Heart right ventricle (tissue), 16 donors: Measurements from ENCODE around the gene ZNF726. TPM values are rescaled to one million over a fixed set of nuclear protein-coding genes. Genes with fewer than 3 reads are reported as not detected.

Experiments
- ATAC-seq, 8 donors: fragments of 200-7000 bp; cut with Tn5 transposase; one replicate each; pipeline ENCODE4 v1.9.1; 2020; ENCODE audit warnings: mild to moderate bottlenecking in 8 of 8, moderate library complexity in 8 of 8, moderate number of reproducible peaks in 1 of 8
- DNase-seq, 2 donors: peaks; one replicate each; pipeline ENCODE4 v3.0.0-alpha.2; 2020
- H3K27ac ChIP-seq, 10 donors: fragments of 200-600 bp; sonication (generic) in 2 of 10; one replicate each; pipeline versions ENCODE4 v1.5.0 to v1.8.0; 2020 to 2022; ENCODE audit warnings: mild to moderate bottlenecking in 3 of 10
- H3K27me3 ChIP-seq, 7 donors: fragments of 200-600 bp; one replicate each; pipeline ENCODE4 v1.8.0; 2021 to 2022; ENCODE audit warnings: mild to moderate bottlenecking in 2 of 7
- H3K36me3 ChIP-seq, 9 donors: fragments of 200-600 bp; sonication (generic) in 1 of 9; one replicate each; pipeline versions ENCODE4 v1.5.0 to v1.8.0; 2020 to 2022; ENCODE audit warnings: mild to moderate bottlenecking in 2 of 9
- H3K4me1 ChIP-seq, 9 donors: fragments of 200-600 bp; sonication (generic) in 1 of 9; one replicate each; pipeline versions ENCODE4 v1.5.0 to v1.8.0; 2020 to 2022; ENCODE audit warnings: mild to moderate bottlenecking in 4 of 9
- H3K4me3 ChIP-seq, 10 donors: fragments of 200-600 bp; sonication (generic) in 2 of 10; one replicate each; pipeline versions ENCODE4 v1.5.0 to v1.8.0; 2020 to 2022; ENCODE audit warnings: mild to moderate bottlenecking in 7 of 10, moderate library complexity in 2 of 10
- H3K9me3 ChIP-seq, 11 donors: fragments of 200-600 bp in 10 of 11; sonication (generic) in 2 of 11; one replicate each; pipeline versions ENCODE4 v1.5.0 to v1.8.0; 2013 to 2022; ENCODE audit warnings: mild to moderate bottlenecking in 2 of 11, control low read depth in 1 of 11, moderate library complexity in 1 of 11
- WGBS, 2 donors: extraction: QIAGEN DNeasy Blood & Tissue Kit; methylation state at CpG; one replicate each; pipeline ENCODE4 v1.1.7; 2013; ENCODE audit warnings: inconsistent platforms in 1 of 2; 5-methylcytosine and 5-hydroxymethylcytosine counted together
- intact Hi-C, 10 donors: fragments of 100-400 bp; cut with DNase I; formaldehyde crosslinking; loops; one replicate each; pipeline versions ENCODE4 v1.11.1 to v1.14.2; 2022
- polyA plus RNA-seq, 2 donors: library from polyadenylated mRNA; stranded (reverse); fragments of 200-250 nt; gene quantifications; one replicate each; pipeline ENCODE4 v1.2.3, GENCODE V29; 2013
- total RNA-seq, 10 donors: library from RNA; stranded (reverse); fragmentation: NEBNext Ultra II Directional in 3 of 10; extraction: Animal tissue kit (Norgen Biotek cat#: 25700) in 3 of 10; gene quantifications; one replicate each; pipeline versions ENCODE4 v1.2.1 to v1.2.4, GENCODE V29; 2021 to 2023
- TF ChIP-seq, protein P1 (sequence below), 9 donors: fragments of 200-600 bp; sonication (generic) in 2 of 9; IDR thresholded peaks; one replicate each; pipeline versions ENCODE4 v1.5.0 to v1.8.0; 2021 to 2022; ENCODE audit warnings: antibody characterized with exemption in 9 of 9, mild to moderate bottlenecking in 5 of 9, moderate library complexity in 1 of 9
- donor health status: Arrhythmogenic right ventricular cardiomyopathy.
- donor health status: ischemic (EF 13 %, LVEDD 7.1; RV severe dilation, severe dysfunction).
- donor health status: healthy with polysubstance abuse.
- donor health status: DM: no; HTN: yes; CAD: no.
- donor health status: DM: no; HTN: no; CAD: no.
- donor health status: ischemic (EF 25% LVEDD 6.9; RV normal size, moderate dysfunction).
- donor health status: ischemic (EF 25% LVEDD 5.7; RV mildly dilated, moderate dysfunction).
- donor health status: healthy.
- donor health status: DM: yes; HTN: yes; CAD: no.
- donor health status: Ischemic cardiomyopathy.
- donor health status: ischemic (EF 35%, LVEDD 5.7; RV mildly dilated, moderate dysfunction).
- donor health status: nonischemic (EF 11% LVEDD 7.7; RV severe dilation, severe dysfunction).
- donor health status: DM: yes; HTN: yes; CAD: no.
- donor health status: PGD.
- donor health status: ischemic (EF 29% LVEDD 5.4; RV normal size, mild dysfunction).
- donor health status: nonischemic (EF 23%, LVEDD 6.1; RV moderate dilation, normal function).

ZNF726 gene
- total and polyA plus RNA-seq, 12 donors, result 0.15 to 0.85 (median 0.44) TPM

DNA sequence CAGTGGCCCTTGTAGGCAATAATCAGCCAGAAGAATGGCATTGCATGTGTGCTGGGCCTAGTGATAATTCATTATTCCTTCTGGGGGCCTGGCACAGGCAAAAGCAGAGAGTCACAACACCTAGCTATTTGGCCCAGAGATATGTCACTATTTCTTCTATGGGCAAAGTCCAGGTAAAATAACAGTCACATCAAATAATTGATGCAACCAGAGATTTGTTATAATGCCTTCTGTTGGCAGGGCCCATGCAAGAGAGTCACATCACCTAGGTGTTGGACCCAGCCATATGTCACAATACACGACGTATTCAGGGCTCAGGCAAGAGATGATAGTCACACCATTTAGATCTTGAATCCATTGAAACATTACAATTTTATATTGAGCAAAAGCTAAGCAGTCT is 66.1 kb downstream of the ZNF726 start:
- intact Hi-C loops, result no loop called here
- no peaks in the 10 kb centered on the region for H3K4me1 ChIP-seq
- 60 to 90% methylated on average over 2 of the region's 2 CpGs for WGBS, 2 donors
- no peaks in the 10 kb centered on the region for H3K9me3 ChIP-seq
- no peaks in the 10 kb centered on the region for H3K27me3 ChIP-seq
- TF ChIP-seq, protein P1, sequence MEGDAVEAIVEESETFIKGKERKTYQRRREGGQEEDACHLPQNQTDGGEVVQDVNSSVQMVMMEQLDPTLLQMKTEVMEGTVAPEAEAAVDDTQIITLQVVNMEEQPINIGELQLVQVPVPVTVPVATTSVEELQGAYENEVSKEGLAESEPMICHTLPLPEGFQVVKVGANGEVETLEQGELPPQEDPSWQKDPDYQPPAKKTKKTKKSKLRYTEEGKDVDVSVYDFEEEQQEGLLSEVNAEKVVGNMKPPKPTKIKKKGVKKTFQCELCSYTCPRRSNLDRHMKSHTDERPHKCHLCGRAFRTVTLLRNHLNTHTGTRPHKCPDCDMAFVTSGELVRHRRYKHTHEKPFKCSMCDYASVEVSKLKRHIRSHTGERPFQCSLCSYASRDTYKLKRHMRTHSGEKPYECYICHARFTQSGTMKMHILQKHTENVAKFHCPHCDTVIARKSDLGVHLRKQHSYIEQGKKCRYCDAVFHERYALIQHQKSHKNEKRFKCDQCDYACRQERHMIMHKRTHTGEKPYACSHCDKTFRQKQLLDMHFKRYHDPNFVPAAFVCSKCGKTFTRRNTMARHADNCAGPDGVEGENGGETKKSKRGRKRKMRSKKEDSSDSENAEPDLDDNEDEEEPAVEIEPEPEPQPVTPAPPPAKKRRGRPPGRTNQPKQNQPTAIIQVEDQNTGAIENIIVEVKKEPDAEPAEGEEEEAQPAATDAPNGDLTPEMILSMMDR (IDR thresholded peaks at IDR 0.05), result no peak
- no peak overlapping the region for H3K4me3 ChIP-seq
- no peak for ATAC-seq
- H3K36me3 ChIP-seq, result no peaks in the 10 kb centered on the region
- no peak overlapping the region for H3K27ac ChIP-seq
- no peak for DNase-seq

DNA sequence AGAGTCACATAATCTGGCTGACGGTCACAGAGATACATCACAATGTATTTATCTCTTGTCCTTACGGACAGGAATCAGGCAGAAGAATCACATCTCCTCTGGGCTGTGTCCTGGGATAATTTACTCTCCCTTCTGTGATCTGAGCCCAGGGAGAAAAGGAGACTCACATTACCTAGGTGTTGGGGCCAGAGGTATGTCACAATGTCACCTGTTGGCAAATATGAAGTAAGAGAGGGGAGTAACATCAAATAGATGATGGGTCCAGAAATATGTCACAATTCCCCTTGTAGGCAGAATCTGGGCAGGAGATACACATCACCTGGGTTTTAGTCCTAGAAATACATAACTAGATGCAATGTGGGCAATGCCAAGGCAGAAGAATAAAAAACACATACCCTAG is 67.2 kb downstream of the ZNF726 start:
- intact Hi-C loops, result no loop called here
- 74 to 82% methylated on average over 2 of the region's 2 CpGs for WGBS, 2 donors
- TF ChIP-seq, protein P1 (IDR thresholded peaks at IDR 0.05), result no peak
- no peaks in the 10 kb centered on the region for H3K4me1 ChIP-seq
- no peak overlapping the region for H3K4me3 ChIP-seq
- ATAC-seq (no peak), DNase-seq (no peak)
- no peak overlapping the region for H3K27ac ChIP-seq
- no peaks in the 10 kb centered on the region for H3K27me3 ChIP-seq
- no peaks in the 10 kb centered on the region for H3K9me3 ChIP-seq
- no peaks in the 10 kb centered on the region for H3K36me3 ChIP-seq

DNA sequence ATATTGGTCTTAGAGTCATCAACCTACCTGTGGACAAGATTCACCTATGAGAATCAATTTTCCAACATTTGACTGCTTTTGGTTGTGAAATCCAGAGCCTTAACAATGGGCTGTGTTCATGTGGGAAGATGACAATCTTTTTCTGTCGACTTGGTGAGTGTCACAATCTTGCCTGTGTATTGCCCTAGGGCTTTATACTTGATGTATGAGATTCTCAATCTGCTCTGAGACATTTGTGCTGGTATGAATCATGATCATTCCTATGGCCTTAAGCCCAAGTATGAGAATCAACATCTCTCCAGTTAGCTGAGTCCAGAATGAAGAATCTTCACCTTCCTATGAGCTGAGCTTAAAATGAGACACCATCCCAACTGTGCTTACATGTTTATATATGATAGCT is 68.7 kb downstream of the ZNF726 start:
- intact Hi-C loops, result no loop called here
- H3K36me3 ChIP-seq, result no peaks in the 10 kb centered on the region
- no peak overlapping the region for H3K27ac ChIP-seq
- ATAC-seq, result no peak
- WGBS, 2 donors, result 15 to 35% methylated on average over 1 of the region's 1 CpG
- H3K4me1 ChIP-seq, result no peaks in the 10 kb centered on the region
- H3K27me3 ChIP-seq, result no peaks in the 10 kb centered on the region
- no peak for DNase-seq
- H3K9me3 ChIP-seq, result no peaks in the 10 kb centered on the region
- TF ChIP-seq, protein P1 (IDR thresholded peaks at IDR 0.05), result no peak
- no peak overlapping the region for H3K4me3 ChIP-seq

Other genes starting within 250 kb of the ZNF726 start
- gene ZNF675, start 227.7 kb upstream of the ZNF726 start, total RNA-seq, result 1 to 10 TPM; 2.4 to 5.7 (median 3.3) TPM
- 1 to 10 TPM; 1.1 to 3.7 TPM for gene ZNF675, start 227.7 kb upstream of the ZNF726 start, polyA plus RNA-seq
- under 1 TPM; 0.37 to 0.89 (median 0.59) TPM for gene ZNF681, start 156.0 kb upstream of the ZNF726 start, total RNA-seq
- under 1 TPM; 0.29 to 0.51 TPM for gene ZNF681, start 156.0 kb upstream of the ZNF726 start, polyA plus RNA-seq
- 10 to 100 TPM in 7 of 10 donors, 1 to 10 TPM in 3; 7.2 to 14.5 (median 11.7) TPM for gene ZNF254, start 172.3 kb downstream of the ZNF726 start, total RNA-seq
- 1 to 10 TPM; 2.3 to 7.1 TPM for gene ZNF254, start 172.3 kb downstream of the ZNF726 start, polyA plus RNA-seq